Measurements from ENCODE around the gene CFHR4.

- no peak for TF ChIP-seq CTCF (IDR thresholded peaks at IDR 0.05)
- no peak for TF ChIP-seq POLR2A (IDR thresholded peaks at IDR 0.05)
These were observed 9.4 kb downstream of the CFHR4 start for GRCh38 chr1:196897158-196897828.
